Measurements from ENCODE around the gene SMIM41. TPM values are rescaled to one million over a fixed set of nuclear protein-coding genes. Genes with fewer than 3 reads are reported as not detected.
"Not testable (repeated sequence)": the region's sequence is repeated elsewhere in the genome, so short reads cannot be mapped to it uniquely, and the experiment has no call there.

Gene SMIM41
- total and polyA plus RNA-seq, 2 donors from 2014 or later: 0.31 TPM; not detected in 1

DNA sequence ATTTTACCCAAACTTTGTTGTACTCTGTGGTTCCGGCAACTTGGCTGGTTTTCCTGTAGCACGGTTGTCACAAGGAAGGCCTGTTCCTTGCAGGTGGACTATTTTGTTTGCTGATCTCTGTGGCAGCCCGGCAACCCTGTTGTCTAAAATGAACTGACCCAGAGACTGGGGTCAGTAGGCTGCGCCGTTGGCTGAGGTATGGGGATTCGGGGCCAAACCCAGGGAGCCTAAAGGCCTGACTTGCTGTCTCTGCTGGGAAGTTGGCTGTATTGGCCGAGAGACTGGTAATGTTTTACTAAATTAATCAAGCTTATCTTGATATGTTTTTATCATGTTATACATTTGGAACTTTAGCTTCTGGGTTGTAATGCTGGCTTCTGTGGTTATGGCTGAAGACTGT, 13.8 kb downstream of the SMIM41 start:
- no peak overlapping the region for H3K9ac ChIP-seq (ENCODE audit: low read length in 3 of 3)
- peak overlapping the region; percentile 5 to 51 for H3K27ac ChIP-seq (ENCODE audit: low read depth in 2 of 2, low read length in 2 of 2)
- TF ChIP-seq, protein P1, sequence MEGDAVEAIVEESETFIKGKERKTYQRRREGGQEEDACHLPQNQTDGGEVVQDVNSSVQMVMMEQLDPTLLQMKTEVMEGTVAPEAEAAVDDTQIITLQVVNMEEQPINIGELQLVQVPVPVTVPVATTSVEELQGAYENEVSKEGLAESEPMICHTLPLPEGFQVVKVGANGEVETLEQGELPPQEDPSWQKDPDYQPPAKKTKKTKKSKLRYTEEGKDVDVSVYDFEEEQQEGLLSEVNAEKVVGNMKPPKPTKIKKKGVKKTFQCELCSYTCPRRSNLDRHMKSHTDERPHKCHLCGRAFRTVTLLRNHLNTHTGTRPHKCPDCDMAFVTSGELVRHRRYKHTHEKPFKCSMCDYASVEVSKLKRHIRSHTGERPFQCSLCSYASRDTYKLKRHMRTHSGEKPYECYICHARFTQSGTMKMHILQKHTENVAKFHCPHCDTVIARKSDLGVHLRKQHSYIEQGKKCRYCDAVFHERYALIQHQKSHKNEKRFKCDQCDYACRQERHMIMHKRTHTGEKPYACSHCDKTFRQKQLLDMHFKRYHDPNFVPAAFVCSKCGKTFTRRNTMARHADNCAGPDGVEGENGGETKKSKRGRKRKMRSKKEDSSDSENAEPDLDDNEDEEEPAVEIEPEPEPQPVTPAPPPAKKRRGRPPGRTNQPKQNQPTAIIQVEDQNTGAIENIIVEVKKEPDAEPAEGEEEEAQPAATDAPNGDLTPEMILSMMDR (IDR thresholded peaks at IDR 0.05; ENCODE audit: borderline replicate concordance, extremely low read depth, insufficient read depth): no peak
- no peaks in the 10 kb centered on the region for H3K36me3 ChIP-seq (ENCODE audit: control insufficient read depth in 2 of 3, insufficient read depth in 3 of 3, low read length in 3 of 3)
- FAIRE-seq (no peak), DNase-seq (no peak)
- peaks cover 0 to 4% (median 0%) of the 10 kb centered on the region in 3 donors for H3K4me1 ChIP-seq (ENCODE audit: control insufficient read depth in 2 of 3, insufficient read depth in 2 of 3, low read depth in 1 of 3, low read length in 3 of 3)
- H3K4me3 ChIP-seq (ENCODE audit: low read length in 3 of 3): no peak overlapping the region
- H3K27me3 ChIP-seq (ENCODE audit: control insufficient read depth, insufficient read depth, low read length): no peaks in the 10 kb centered on the region
- no peaks in the 10 kb centered on the region for H3K9me3 ChIP-seq (ENCODE audit: control insufficient read depth in 2 of 3, insufficient read depth in 1 of 3, low read length in 3 of 3)
- intact Hi-C loops (cut with DNase I): no loop called here

GRCh38 chr12:52096332-52097044, 17.0 kb downstream of the SMIM41 start:
- TF ChIP-seq, protein P1 (IDR thresholded peaks at IDR 0.05; ENCODE audit: borderline replicate concordance, extremely low read depth, insufficient read depth): no peak
- Histone ChIP-seq H3K9ac (ENCODE audit: low read length in 3 of 3) (no peak overlapping the region), H3K9me3 (ENCODE audit: control insufficient read depth in 2 of 3, insufficient read depth in 1 of 3, low read length in 3 of 3) (no peaks in the 10 kb centered on the region), H3K4me3 (ENCODE audit: low read length in 3 of 3) (no peak overlapping the region), H3K27me3 (ENCODE audit: control insufficient read depth, insufficient read depth, low read length) (no peaks in the 10 kb centered on the region), H3K27ac (ENCODE audit: low read depth in 2 of 2, low read length in 2 of 2) (no peak overlapping the region), H3K4me1 (ENCODE audit: control insufficient read depth in 2 of 3, insufficient read depth in 2 of 3, low read depth in 1 of 3, low read length in 3 of 3) (peaks cover 0 to 4% (median 0%) of the 10 kb centered on the region in 3 donors), H3K36me3 (ENCODE audit: control insufficient read depth in 2 of 3, insufficient read depth in 3 of 3, low read length in 3 of 3) (no peaks in the 10 kb centered on the region)
- DNase-seq (no peak), FAIRE-seq (peak; percentile 29)
- intact Hi-C loops (cut with DNase I): no loop called here

GRCh38 chr12:52097045-52097666, 17.7 kb downstream of the SMIM41 start:
- no peak for DNase-seq
- H3K36me3 ChIP-seq (ENCODE audit: control insufficient read depth in 2 of 3, insufficient read depth in 3 of 3, low read length in 3 of 3): no peaks in the 10 kb centered on the region
- H3K27me3 ChIP-seq (ENCODE audit: control insufficient read depth, insufficient read depth, low read length): no peaks in the 10 kb centered on the region
- intact Hi-C loops (cut with DNase I): no loop called here
- H3K9ac ChIP-seq (ENCODE audit: low read length in 3 of 3): no peak overlapping the region
- peaks cover 0 to 4% (median 0%) of the 10 kb centered on the region in 3 donors for H3K4me1 ChIP-seq (ENCODE audit: control insufficient read depth in 2 of 3, insufficient read depth in 2 of 3, low read depth in 1 of 3, low read length in 3 of 3)
- no peak for FAIRE-seq
- H3K4me3 ChIP-seq (ENCODE audit: low read length in 3 of 3): no peak overlapping the region
- TF ChIP-seq, protein P1 (IDR thresholded peaks at IDR 0.05; ENCODE audit: borderline replicate concordance, extremely low read depth, insufficient read depth): no peak
- H3K27ac ChIP-seq (ENCODE audit: low read depth in 2 of 2, low read length in 2 of 2): no peak overlapping the region
- H3K9me3 ChIP-seq (ENCODE audit: control insufficient read depth in 2 of 3, insufficient read depth in 1 of 3, low read length in 3 of 3): no peaks in the 10 kb centered on the region

GRCh38 chr12:52104431-52105089, 25.1 kb downstream of the SMIM41 start:
- FAIRE-seq; H3K4me1 ChIP-seq (ENCODE audit: control insufficient read depth in 2 of 3, insufficient read depth in 2 of 3, low read depth in 1 of 3, low read length in 3 of 3); H3K4me3 ChIP-seq (ENCODE audit: low read length in 3 of 3); H3K27ac ChIP-seq (ENCODE audit: low read depth in 2 of 2, low read length in 2 of 2); intact Hi-C loops (cut with DNase I); H3K9ac ChIP-seq (ENCODE audit: low read length in 3 of 3); DNase-seq; H3K27me3 ChIP-seq (ENCODE audit: control insufficient read depth, insufficient read depth, low read length); H3K36me3 ChIP-seq (ENCODE audit: control insufficient read depth in 2 of 3, insufficient read depth in 3 of 3, low read length in 3 of 3); H3K9me3 ChIP-seq (ENCODE audit: control insufficient read depth in 2 of 3, insufficient read depth in 1 of 3, low read length in 3 of 3): not testable (repeated sequence)

- peak overlapping the region in 1 of 3 donors; percentile 46 for H3K9ac ChIP-seq (ENCODE audit: low read length in 3 of 3)
- H3K27me3 ChIP-seq (ENCODE audit: control insufficient read depth, insufficient read depth, low read length); H3K9me3 ChIP-seq (ENCODE audit: control insufficient read depth in 2 of 3, insufficient read depth in 1 of 3, low read length in 3 of 3); intact Hi-C loops (cut with DNase I); H3K36me3 ChIP-seq (ENCODE audit: control insufficient read depth in 2 of 3, insufficient read depth in 3 of 3, low read length in 3 of 3); FAIRE-seq: not testable (repeated sequence)
- peak in 4 of 5 donors; percentile 52 to 87 (median 78) for DNase-seq
- peak overlapping the region in 2 of 3 donors; percentile 24 to 59 for H3K4me3 ChIP-seq (ENCODE audit: low read length in 3 of 3)
- peaks cover 0 to 11% (median 6%) of the 10 kb centered on the region in 3 donors for H3K4me1 ChIP-seq (ENCODE audit: control insufficient read depth in 2 of 3, insufficient read depth in 2 of 3, low read depth in 1 of 3, low read length in 3 of 3)
- peak overlapping the region in 1 of 2 donors; percentile 41 for H3K27ac ChIP-seq (ENCODE audit: low read depth in 2 of 2, low read length in 2 of 2)
These were observed 37.0 kb downstream of the SMIM41 start for GRCh38 chr12:52116222-52117125.
